Measurements from ENCODE around the gene USF2.

Gene USF2

GRCh38 chr19:35253316-35254286, 15.2 kb upstream of the USF2 start:
- H3K27ac Mint-ChIP-seq: peak overlapping the region; percentile 19
- no peaks in the 10 kb centered on the region for H3K36me3 Mint-ChIP-seq
- H3K27me3 Mint-ChIP-seq: no peaks in the 10 kb centered on the region
- H3K4me3 Mint-ChIP-seq: no peak overlapping the region
- no peaks in the 10 kb centered on the region for H3K9me3 Mint-ChIP-seq
- H3K4me1 Mint-ChIP-seq: peaks cover 53% of the 10 kb centered on the region

- no peak overlapping the region for H3K4me3 Mint-ChIP-seq
- H3K4me1 Mint-ChIP-seq: peaks cover 43% of the 10 kb centered on the region
- no peaks in the 10 kb centered on the region for H3K27me3 Mint-ChIP-seq
- no peaks in the 10 kb centered on the region for H3K36me3 Mint-ChIP-seq
- no peaks in the 10 kb centered on the region for H3K9me3 Mint-ChIP-seq
- peak overlapping the region; percentile 79 for H3K27ac Mint-ChIP-seq
These were observed 14.1 kb upstream of the USF2 start for GRCh38 chr19:35254341-35255297.

- H3K4me3 Mint-ChIP-seq: no peak overlapping the region
- H3K9me3 Mint-ChIP-seq: no peaks in the 10 kb centered on the region
- H3K27me3 Mint-ChIP-seq: no peaks in the 10 kb centered on the region
- peak overlapping the region; percentile 84 for H3K27ac Mint-ChIP-seq
- H3K36me3 Mint-ChIP-seq: peaks cover 1% of the 10 kb centered on the region
- peaks cover 33% of the 10 kb centered on the region for H3K4me1 Mint-ChIP-seq
These were observed 12.2 kb upstream of the USF2 start for GRCh38 chr19:35256566-35256965.

- Mint-ChIP-seq H3K36me3 (peaks cover 1% of the 10 kb centered on the region), H3K27ac (peak overlapping the region; percentile 63), H3K9me3 (no peaks in the 10 kb centered on the region), H3K27me3 (no peaks in the 10 kb centered on the region), H3K4me1 (peaks cover 33% of the 10 kb centered on the region), H3K4me3 (no peak overlapping the region)
These were observed 11.7 kb upstream of the USF2 start for GRCh38 chr19:35257113-35257461.

GRCh38 chr19:35260694-35261304, 8.0 kb upstream of the USF2 start:
- H3K9me3 Mint-ChIP-seq: no peaks in the 10 kb centered on the region
- H3K27me3 Mint-ChIP-seq: no peaks in the 10 kb centered on the region
- peaks cover 3% of the 10 kb centered on the region for H3K36me3 Mint-ChIP-seq
- no peak overlapping the region for H3K27ac Mint-ChIP-seq
- no peak overlapping the region for H3K4me3 Mint-ChIP-seq
- peaks cover 43% of the 10 kb centered on the region for H3K4me1 Mint-ChIP-seq

- H3K4me1 Mint-ChIP-seq: peaks cover 46% of the 10 kb centered on the region
- H3K27me3 Mint-ChIP-seq: no peaks in the 10 kb centered on the region
- H3K9me3 Mint-ChIP-seq: no peaks in the 10 kb centered on the region
- peak overlapping the region; percentile 59 for H3K27ac Mint-ChIP-seq
- H3K4me3 Mint-ChIP-seq: no peak overlapping the region
- H3K36me3 Mint-ChIP-seq: peaks cover 3% of the 10 kb centered on the region
These were observed 7.2 kb upstream of the USF2 start for GRCh38 chr19:35261356-35262100.

- no peaks in the 10 kb centered on the region for H3K27me3 Mint-ChIP-seq
- H3K4me3 Mint-ChIP-seq: no peak overlapping the region
- no peaks in the 10 kb centered on the region for H3K9me3 Mint-ChIP-seq
- peaks cover 40% of the 10 kb centered on the region for H3K4me1 Mint-ChIP-seq
- H3K36me3 Mint-ChIP-seq: peaks cover 3% of the 10 kb centered on the region
- peak overlapping the region; percentile 41 for H3K27ac Mint-ChIP-seq
These were observed 6.5 kb upstream of the USF2 start for GRCh38 chr19:35262101-35262761.

- Mint-ChIP-seq H3K27ac (peak overlapping the region; percentile 43), H3K4me3 (no peak overlapping the region)
These were observed 4.3 kb upstream of the USF2 start for GRCh38 chr19:35264268-35265125.

GRCh38 chr19:35265126-35265899, 3.4 kb upstream of the USF2 start:
- Mint-ChIP-seq H3K4me1 (peaks cover 32% of the 10 kb centered on the region), H3K27ac (peak overlapping the region; percentile 70), H3K27me3 (no peaks in the 10 kb centered on the region), H3K9me3 (no peaks in the 10 kb centered on the region), H3K36me3 (peaks cover 2% of the 10 kb centered on the region), H3K4me3 (peak overlapping the region; percentile 81)

More at GRCh38 chr19:35264268-35265125, 4.3 kb upstream of the USF2 start:
- no peaks in the 10 kb centered on the region for H3K9me3 Mint-ChIP-seq
- H3K4me1 Mint-ChIP-seq: peaks cover 32% of the 10 kb centered on the region
- no peaks in the 10 kb centered on the region for H3K27me3 Mint-ChIP-seq
- H3K36me3 Mint-ChIP-seq: peaks cover 3% of the 10 kb centered on the region

GRCh38 chr19:35265900-35266519, 2.8 kb upstream of the USF2 start:
- peak overlapping the region; percentile 87 for H3K27ac Mint-ChIP-seq
- H3K27me3 Mint-ChIP-seq: no peaks in the 10 kb centered on the region
- H3K36me3 Mint-ChIP-seq: peaks cover 2% of the 10 kb centered on the region
- peak overlapping the region; percentile 81 for H3K4me3 Mint-ChIP-seq
- H3K9me3 Mint-ChIP-seq: no peaks in the 10 kb centered on the region
- peaks cover 32% of the 10 kb centered on the region for H3K4me1 Mint-ChIP-seq

GRCh38 chr19:35266520-35267352, 2.0 kb upstream of the USF2 start:
- H3K27me3 Mint-ChIP-seq: no peaks in the 10 kb centered on the region
- H3K36me3 Mint-ChIP-seq: peaks cover 2% of the 10 kb centered on the region
- peak overlapping the region; percentile 95 for H3K4me3 Mint-ChIP-seq
- peak overlapping the region; percentile 98 for H3K27ac Mint-ChIP-seq
- no peaks in the 10 kb centered on the region for H3K9me3 Mint-ChIP-seq
- peaks cover 38% of the 10 kb centered on the region for H3K4me1 Mint-ChIP-seq

- H3K4me1 Mint-ChIP-seq: peaks cover 44% of the 10 kb centered on the region
- no peaks in the 10 kb centered on the region for H3K9me3 Mint-ChIP-seq
- H3K36me3 Mint-ChIP-seq: peaks cover 2% of the 10 kb centered on the region
- H3K27ac Mint-ChIP-seq: peak overlapping the region; percentile 98
- H3K4me3 Mint-ChIP-seq: peak overlapping the region; percentile 95
- no peaks in the 10 kb centered on the region for H3K27me3 Mint-ChIP-seq
These were observed 1.4 kb upstream of the USF2 start for GRCh38 chr19:35267353-35267817.
